Breast epithelium (tissue), 3 donors: ENCODE measurements around the gene SLC6A12.

Experiments used
- CTCF ChIP-seq, 3 donors: fragments of 450-650 bp; IDR thresholded peaks; one replicate each; pipeline ENCODE4 v1.5.1; 2016 to 2017; ENCODE audit warnings: antibody characterized with exemption in 3 of 3, mild to moderate bottlenecking in 3 of 3, moderate library complexity in 3 of 3
- POLR2A ChIP-seq: fragments of 450-650 bp; IDR thresholded peaks from one replicate; pipeline ENCODE4 v1.6.1; 2016; ENCODE audit warnings: antibody characterized with exemption, mild to moderate bottlenecking, moderate library complexity

GRCh38 chr12:218728-219590 lies 5.0 kb upstream of the SLC6A12 start:
- TF ChIP-seq CTCF (IDR thresholded peaks at IDR 0.05): no peak
- TF ChIP-seq POLR2A: no peak
